OCI-LY1 (cell line): ENCODE results near the gene LPAR3.

Experiments
- H2AFZ ChIP-seq: fragments of 200-600 bp; sonication (generic), shearing (Covaris generic); 2 replicates; pipeline ENCODE4 v1.6.0; 2014; ENCODE audit warnings: antibody characterized with exemption, mild to moderate bottlenecking, low read length
- H3F3A ChIP-seq: fragments of 200-600 bp; sonication (generic), shearing (Covaris generic); 2 replicates; pipeline ENCODE4 v1.6.0; 2014; ENCODE audit warnings: mild to moderate bottlenecking, antibody characterized with exemption, low read length, moderate library complexity; ENCODE audit not compliant: insufficient read depth
- H3K27ac ChIP-seq: fragments of 200-600 bp; sonication (generic); 2 replicates; pipeline ENCODE4 v1.5.1; 2014; ENCODE audit warnings: low read length, mixed run types, mild to moderate bottlenecking, low read depth; ENCODE audit not compliant: poor library complexity, severe bottlenecking
- H3K27me3 ChIP-seq: fragments of 200-600 bp; sonication (generic); 2 replicates; pipeline ENCODE4 v1.6.0; 2014; ENCODE audit warnings: antibody characterized with exemption, mild to moderate bottlenecking, low read length, moderate library complexity; ENCODE audit not compliant: insufficient read depth
- H3K36me3 ChIP-seq: fragments of 200-600 bp; sonication (generic); 2 replicates; pipeline ENCODE4 v1.6.1; 2014; ENCODE audit warnings: mild to moderate bottlenecking, antibody characterized with exemption, low read length, moderate library complexity, mixed read lengths; ENCODE audit not compliant: insufficient read depth
- H3K4me1 ChIP-seq: fragments of 200-600 bp; sonication (generic); 2 replicates; pipeline ENCODE4 v1.5.1; 2014; ENCODE audit warnings: mild to moderate bottlenecking, low read length, moderate library complexity; ENCODE audit not compliant: insufficient read depth, severe bottlenecking
- H3K4me2 ChIP-seq: fragments of 200-600 bp; sonication (generic), shearing (Covaris generic); 2 replicates; pipeline ENCODE4 v1.6.1; 2014; ENCODE audit warnings: low read length
- H3K4me3 ChIP-seq: fragments of 200-600 bp; sonication (generic); 2 replicates; pipeline ENCODE4 v1.5.1; 2014; ENCODE audit warnings: low read length, low read depth, mild to moderate bottlenecking, mixed read lengths; ENCODE audit not compliant: poor library complexity, severe bottlenecking
- H3K79me2 ChIP-seq: fragments of 200-600 bp; shearing (Covaris generic); 2 replicates; pipeline ENCODE4 v1.6.1; 2016; ENCODE audit warnings: mixed run types, low read length, mixed read lengths; ENCODE audit not compliant: insufficient read depth
- H3K9ac ChIP-seq: fragments of 200-600 bp; sonication (generic), shearing (Covaris generic); 2 replicates; pipeline ENCODE4 v1.6.1; 2014; ENCODE audit warnings: mild to moderate bottlenecking, low read length, mixed read lengths
- H3K9me2 ChIP-seq: fragments of 200-600 bp; sonication (generic), shearing (Covaris generic); 2 replicates; pipeline ENCODE4 v1.6.1; 2014; ENCODE audit warnings: low read depth, mild to moderate bottlenecking, low read length, mixed read lengths
- H3K9me3 ChIP-seq: fragments of 200-600 bp; shearing (Covaris generic); 2 replicates; pipeline ENCODE4 v1.6.1; 2014; ENCODE audit warnings: low read length, mixed read lengths
- H4K20me1 ChIP-seq: fragments of 200-600 bp; sonication (generic), shearing (Covaris generic); 2 replicates; pipeline ENCODE4 v1.6.0; 2016; ENCODE audit warnings: mild to moderate bottlenecking, low read length; ENCODE audit not compliant: insufficient read depth
- CTCF ChIP-seq: fragments of 200-600 bp; sonication (generic), shearing (Covaris generic); IDR thresholded peaks from 2 replicates; pipeline ENCODE4 v1.5.1; 2017; ENCODE audit warnings: mild to moderate bottlenecking, antibody characterized with exemption, low read length, moderate library complexity, mixed read lengths
- EZH2 ChIP-seq: fragments of 200-600 bp; sonication (generic), shearing (Covaris generic); IDR thresholded peaks from 2 replicates; pipeline ENCODE4 v1.8.0; 2017; ENCODE audit warnings: borderline replicate concordance, mixed run types, mild to moderate bottlenecking, antibody characterized with exemption, low read length, moderate library complexity, mixed read lengths

LPAR3 gene

GRCh38 chr1:84861988-84862644, 30.9 kb downstream of the LPAR3 start:
- H3F3A ChIP-seq: no peaks in the 10 kb centered on the region
- H3K9me2 ChIP-seq: no peaks in the 10 kb centered on the region
- TF ChIP-seq CTCF: no peak
- TF ChIP-seq EZH2: no peak
- H4K20me1 ChIP-seq: no peaks in the 10 kb centered on the region
- no peak overlapping the region for H3K27ac ChIP-seq
- H2AFZ ChIP-seq: no peak overlapping the region
- H3K36me3 ChIP-seq: no peaks in the 10 kb centered on the region
- H3K9ac ChIP-seq: no peak overlapping the region
- H3K9me3 ChIP-seq: no peaks in the 10 kb centered on the region
- H3K27me3 ChIP-seq: no peaks in the 10 kb centered on the region
- H3K4me2 ChIP-seq: no peak overlapping the region
- H3K4me3 ChIP-seq: no peak overlapping the region
- no peaks in the 10 kb centered on the region for H3K79me2 ChIP-seq
- no peaks in the 10 kb centered on the region for H3K4me1 ChIP-seq

- no peaks in the 10 kb centered on the region for H4K20me1 ChIP-seq
- no peaks in the 10 kb centered on the region for H3F3A ChIP-seq
- H3K27me3 ChIP-seq: no peaks in the 10 kb centered on the region
- H2AFZ ChIP-seq: no peak overlapping the region
- no peaks in the 10 kb centered on the region for H3K79me2 ChIP-seq
- no peak overlapping the region for H3K4me3 ChIP-seq
- no peaks in the 10 kb centered on the region for H3K36me3 ChIP-seq
- no peak overlapping the region for H3K9ac ChIP-seq
- H3K9me2 ChIP-seq: no peaks in the 10 kb centered on the region
- no peaks in the 10 kb centered on the region for H3K4me1 ChIP-seq
- H3K4me2 ChIP-seq: no peak overlapping the region
- no peaks in the 10 kb centered on the region for H3K9me3 ChIP-seq
- no peak overlapping the region for H3K27ac ChIP-seq
- TF ChIP-seq EZH2 (no peak), CTCF (no peak)
Observed at GRCh38 chr1:84861516-84861915, 31.5 kb downstream of the LPAR3 start.

- no peaks in the 10 kb centered on the region for H3F3A ChIP-seq
- H3K36me3 ChIP-seq: no peaks in the 10 kb centered on the region
- H3K4me2 ChIP-seq: no peak overlapping the region
- no peaks in the 10 kb centered on the region for H3K79me2 ChIP-seq
- H3K27ac ChIP-seq: no peak overlapping the region
- no peaks in the 10 kb centered on the region for H3K9me2 ChIP-seq
- no peaks in the 10 kb centered on the region for H3K4me1 ChIP-seq
- no peaks in the 10 kb centered on the region for H3K9me3 ChIP-seq
- H3K27me3 ChIP-seq: no peaks in the 10 kb centered on the region
- no peak overlapping the region for H2AFZ ChIP-seq
- H4K20me1 ChIP-seq: no peaks in the 10 kb centered on the region
- H3K4me3 ChIP-seq: no peak overlapping the region
- TF ChIP-seq EZH2 (no peak), CTCF (no peak)
- no peak overlapping the region for H3K9ac ChIP-seq
Observed at GRCh38 chr1:84859866-84860265, 33.1 kb downstream of the LPAR3 start.
